ENCODE data around the gene LAD1.
A peak's percentile ranks its signal among the peaks of the same experiment; 100 is the strongest.

LAD1 gene

DNA sequence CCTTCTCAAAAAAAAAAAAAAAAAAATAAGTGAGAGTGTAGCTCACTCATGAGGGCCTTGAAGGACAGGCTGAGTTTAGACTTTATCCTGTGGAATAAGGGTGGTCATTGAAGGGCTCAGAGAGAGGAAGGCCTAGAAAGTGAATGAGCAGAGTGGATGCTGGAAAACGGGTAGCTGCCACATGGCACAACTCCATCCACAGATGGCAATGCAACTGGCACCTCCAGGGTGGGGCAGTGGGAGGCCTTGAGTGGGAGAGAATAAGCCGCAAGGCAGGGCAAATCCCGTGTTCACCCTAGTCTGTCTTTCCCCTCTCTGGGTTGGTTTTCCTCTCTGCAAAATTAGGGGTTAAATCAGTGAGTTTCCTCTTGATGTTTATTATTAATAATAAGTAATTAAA is 19.3 kb upstream of the LAD1 start:
- no peak for DNase-seq

GRCh38 chr1:201414051-201414738 is 15.1 kb upstream of the LAD1 start:
- no peak for DNase-seq

DNA sequence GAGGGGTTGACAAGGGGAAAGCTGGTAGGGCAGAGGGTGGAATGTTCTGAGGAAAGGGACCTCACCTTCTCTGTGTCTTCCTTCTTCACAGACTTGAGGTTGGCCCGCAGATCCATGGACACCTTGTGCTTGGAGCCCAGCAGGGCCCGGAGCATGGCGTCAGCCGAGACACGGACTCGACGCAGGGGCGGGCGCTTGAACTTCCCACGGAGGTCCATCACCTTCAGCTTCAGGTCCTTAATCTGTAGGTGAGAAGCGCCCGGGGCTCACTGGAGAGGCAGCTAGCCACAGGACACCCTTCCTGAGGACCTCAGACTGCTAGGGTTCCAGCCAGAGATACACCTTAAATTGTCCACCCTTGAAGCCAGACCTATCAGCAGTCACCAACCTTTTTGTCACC is 12.2 kb upstream of the LAD1 start:
- no peak for DNase-seq

DNA sequence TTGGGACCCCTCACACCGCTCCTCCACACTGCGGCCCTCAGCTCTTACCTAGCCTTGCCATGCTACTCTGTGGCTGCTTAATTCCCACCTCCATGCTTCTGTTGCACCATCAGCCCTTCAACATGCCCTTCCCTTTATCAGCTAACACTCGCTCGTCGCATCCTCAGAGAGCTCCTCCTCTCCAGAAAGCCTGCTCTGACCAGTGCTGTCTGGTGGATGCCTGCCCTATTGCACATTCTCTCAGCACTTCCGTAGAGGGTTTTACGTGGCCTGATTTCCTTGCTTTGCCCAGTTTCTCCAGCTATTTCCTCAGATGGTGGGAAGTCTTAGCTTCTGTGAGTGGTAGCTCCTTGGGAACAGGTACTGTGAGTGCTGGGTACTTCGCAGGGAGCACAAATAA is 10.3 kb upstream of the LAD1 start:
- no peak for DNase-seq

GRCh38 chr1:201408834-201409200 is 9.7 kb upstream of the LAD1 start:
- no peak for DNase-seq

- peak; percentile 57 to 95 for DNase-seq
Measured at GRCh38 chr1:201408176-201408833, 9.2 kb upstream of the LAD1 start.

DNA sequence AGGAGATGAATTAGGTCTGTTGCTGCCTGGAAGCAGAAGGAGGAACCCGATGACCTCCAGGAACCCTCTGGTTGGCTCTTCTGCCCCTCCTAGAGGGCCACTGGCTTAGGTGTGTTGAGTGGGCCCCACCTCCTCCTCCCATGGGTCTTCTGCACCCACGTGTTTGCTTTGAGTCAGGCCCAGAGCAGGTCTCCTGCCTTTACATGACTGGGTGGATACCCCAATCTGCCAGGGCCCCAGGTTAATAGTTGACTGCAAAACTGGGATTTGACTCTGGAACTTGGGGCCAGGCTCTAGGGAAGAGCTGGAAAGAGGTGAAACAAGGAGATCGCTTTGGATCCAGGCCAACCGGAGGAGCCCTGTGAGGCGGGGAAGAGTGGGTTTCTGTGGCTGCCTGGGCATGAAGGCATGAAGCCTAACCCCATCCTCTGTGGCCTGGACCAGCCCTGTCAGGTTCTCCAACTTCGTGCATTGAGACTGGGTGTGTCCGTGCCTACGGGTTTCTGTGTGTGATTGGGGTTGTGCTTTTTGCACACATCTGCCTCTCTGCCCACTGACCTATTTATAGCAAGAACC is 7.8 kb upstream of the LAD1 start:
- no peak for DNase-seq

- DNase-seq = no peak
Measured at GRCh38 chr1:201405484-201405831, 6.3 kb upstream of the LAD1 start.

DNA sequence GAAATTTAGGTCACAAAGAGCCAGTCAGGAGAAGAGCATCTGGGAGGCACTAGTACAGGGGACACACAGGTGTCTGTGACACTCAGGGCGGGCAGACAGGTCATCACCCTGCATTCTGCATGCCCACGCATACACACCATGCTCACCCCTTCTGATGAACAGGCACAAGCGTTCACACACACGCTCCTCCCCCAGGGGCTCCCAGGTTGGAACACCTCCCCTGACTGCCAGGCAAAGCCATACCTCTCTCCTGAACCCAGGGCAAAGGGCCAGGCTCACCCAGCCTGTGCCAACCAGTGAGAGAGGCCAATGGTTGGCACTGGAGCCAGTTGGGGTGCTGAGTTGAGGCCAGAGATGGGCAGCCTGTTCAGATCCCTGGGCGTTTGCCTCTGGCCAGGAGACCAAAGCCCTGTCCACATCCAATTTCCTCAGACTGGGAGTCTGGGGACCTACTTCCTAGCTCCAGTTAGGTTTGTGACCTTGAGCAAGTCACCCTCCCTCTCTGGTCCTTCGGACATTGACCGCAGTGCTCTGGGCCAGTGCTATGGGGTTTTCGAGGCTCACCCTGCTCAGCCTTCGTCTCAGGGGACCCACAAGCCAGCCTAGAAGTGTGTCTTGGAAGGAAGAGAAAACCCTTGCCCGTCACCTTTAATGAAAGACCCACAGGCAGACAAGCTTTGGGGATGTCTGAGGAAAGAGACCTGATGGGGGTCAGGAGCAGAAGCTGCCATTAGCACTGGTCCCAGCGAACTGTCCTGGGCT is 5.8 kb upstream of the LAD1 start:
- no peak for DNase-seq

DNA sequence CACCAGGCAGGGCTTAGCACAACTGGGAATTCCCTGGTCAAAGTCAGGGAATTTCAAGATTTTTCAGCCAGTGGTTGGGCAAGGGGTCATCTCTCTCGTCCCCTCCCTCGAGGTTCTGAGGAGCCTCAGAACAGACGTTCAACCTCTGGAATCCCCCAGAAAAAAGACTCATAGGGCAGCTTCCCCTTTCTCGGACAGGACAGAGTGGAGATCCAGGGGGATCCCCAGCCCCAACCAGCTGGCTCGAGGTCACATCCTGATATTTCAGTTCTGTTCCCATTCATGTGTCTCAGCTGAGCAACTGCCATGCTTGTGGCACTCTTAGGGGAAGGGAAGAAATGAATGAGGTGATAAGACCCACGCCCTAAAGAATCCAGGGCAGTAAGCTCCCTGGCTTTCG is 4.9 kb upstream of the LAD1 start:
- peak; percentile 89 to 98 for DNase-seq

DNA sequence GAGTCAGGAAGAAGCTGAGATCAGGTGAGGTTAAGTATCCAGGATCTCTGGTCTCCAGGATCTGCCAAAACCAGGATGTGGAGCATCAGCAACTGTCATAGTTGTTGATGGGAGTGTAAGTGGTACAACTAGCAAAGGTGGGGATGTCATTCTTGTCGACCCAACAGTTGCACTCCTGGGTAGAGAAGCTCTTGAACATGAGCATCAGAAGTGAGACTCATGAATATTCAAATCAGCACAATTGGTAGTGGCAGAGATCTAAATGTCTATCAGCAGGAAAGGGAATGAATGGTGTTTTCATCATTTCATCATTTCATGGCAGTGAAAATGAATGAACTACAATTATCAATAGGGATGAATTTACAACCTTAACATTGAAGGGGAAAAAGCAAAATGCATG is 4.2 kb upstream of the LAD1 start:
- DNase-seq = no peak

DNA sequence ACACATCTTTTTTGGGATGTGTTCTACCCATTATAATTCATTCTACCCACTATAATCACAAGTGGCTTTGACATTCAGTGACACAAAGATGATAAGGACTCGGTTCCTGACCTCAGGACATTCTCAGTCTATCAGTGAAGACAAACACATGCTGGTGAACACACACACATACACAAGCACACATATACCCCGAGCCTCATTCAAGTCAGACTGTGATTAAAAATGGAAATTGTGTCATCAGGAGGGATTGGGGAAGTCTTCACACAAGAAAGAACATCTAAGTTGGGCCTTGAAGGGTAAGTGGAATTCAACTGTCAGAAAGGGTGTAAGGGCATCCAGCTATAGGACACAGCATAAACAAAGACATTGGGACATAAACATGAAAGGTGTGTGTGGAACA is 2.6 kb upstream of the LAD1 start:
- peak in 1 of 2 donors; percentile 35 for DNase-seq

DNA sequence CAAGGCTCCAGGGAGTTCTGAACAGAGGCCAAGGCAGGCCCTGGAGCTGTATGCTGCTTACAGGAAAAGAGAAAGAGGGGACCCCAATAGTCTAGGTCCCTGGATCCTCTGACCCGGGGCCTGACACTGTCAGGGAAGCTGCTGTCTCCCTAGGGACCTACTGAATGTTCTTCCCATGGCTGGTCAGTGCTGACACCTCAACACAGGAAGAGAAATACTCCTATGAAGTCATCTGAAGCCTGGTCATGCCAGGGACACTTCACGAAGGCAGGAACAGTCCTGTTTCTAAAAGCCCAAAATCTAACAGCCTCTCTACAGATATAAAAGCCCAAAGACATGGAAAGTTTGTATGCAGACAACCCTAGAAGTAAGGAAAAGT is 1.7 kb upstream of the LAD1 start:
- DNase-seq = no peak

GRCh38 chr1:201400212-201400851 is 1.2 kb upstream of the LAD1 start:
- DNase-seq = no peak

DNA sequence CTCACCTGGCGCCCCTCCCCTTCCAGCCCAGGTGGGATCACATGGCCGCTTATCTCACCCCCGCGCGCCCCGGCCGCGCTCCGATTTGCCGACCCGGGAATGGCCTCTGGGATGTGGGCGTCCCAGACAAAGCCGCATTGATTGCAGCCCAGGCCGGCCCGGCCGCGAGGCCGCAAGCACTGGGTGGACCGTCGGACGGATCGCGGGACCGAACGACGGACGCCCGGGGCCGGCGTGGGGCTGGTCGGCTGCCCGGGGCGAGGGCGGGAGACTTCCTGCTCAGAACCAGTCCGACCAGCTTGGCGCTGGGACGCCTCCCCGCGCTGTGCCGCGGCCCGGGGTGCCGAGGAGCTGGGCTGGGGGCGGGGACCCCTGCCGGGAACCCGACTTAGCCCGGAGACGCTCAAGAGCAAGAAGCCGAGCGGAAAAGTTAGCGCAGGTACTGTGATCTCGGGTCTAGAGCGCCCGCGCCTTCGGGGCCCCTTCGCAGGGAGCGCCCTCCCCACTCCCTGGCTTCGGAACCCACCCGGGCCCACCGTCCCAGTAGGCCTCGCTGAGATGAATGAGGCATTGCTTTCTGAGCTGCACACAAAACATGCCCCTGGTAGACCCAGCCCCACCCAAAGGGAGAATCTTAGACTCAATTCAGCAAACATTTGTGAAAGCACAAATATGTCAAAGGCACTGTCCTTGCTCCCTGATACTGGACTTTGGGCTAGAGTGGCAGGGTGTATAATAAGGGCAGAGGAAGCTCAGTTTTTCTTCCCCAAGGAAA is 415 bp upstream of the LAD1 start:
- DNase-seq = no peak

DNA sequence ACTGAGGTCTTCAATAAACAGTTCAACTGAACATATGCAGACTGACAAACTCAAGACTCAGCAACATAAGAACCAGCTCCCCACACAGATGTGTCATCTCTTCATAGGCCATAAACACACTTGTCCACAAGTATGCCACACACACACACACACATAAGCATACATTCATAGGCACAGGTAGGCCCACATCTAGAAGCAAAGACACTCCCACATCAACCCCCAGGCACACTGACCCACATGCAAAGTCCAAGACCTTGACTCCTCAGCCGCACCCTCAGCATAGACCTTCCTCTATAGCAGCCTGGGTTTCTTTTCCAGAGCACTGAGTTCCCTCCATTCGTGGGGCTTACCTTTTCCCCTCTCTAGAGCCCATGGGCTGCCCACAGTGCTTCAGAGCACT is 1.4 kb downstream of the LAD1 start:
- DNase-seq = no peak

GRCh38 chr1:201396861-201397464 is 2.2 kb downstream of the LAD1 start:
- no peak for DNase-seq

DNA sequence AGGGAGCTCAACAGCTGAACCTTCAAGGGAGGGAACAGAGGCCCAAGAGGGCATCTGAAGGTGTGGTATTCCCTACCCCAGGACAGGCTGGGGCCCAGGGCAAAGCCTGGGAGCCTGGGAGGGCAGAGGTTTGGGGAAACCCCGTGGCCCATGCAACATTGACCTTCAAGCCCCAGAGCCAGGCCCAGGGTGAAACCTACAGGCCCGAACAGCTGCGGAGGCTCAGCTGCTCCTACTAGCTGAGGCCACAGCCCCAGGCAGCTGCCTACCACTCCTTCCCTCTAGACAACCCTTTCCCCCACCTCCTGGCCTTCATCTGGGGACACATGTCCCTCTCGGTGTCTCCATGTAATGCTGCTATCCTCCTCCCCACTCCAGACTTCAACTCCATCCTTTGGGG is 3.2 kb downstream of the LAD1 start:
- no peak for DNase-seq

GRCh38 chr1:201394591-201394990 is 4.5 kb downstream of the LAD1 start:
- DNase-seq = no peak

DNA sequence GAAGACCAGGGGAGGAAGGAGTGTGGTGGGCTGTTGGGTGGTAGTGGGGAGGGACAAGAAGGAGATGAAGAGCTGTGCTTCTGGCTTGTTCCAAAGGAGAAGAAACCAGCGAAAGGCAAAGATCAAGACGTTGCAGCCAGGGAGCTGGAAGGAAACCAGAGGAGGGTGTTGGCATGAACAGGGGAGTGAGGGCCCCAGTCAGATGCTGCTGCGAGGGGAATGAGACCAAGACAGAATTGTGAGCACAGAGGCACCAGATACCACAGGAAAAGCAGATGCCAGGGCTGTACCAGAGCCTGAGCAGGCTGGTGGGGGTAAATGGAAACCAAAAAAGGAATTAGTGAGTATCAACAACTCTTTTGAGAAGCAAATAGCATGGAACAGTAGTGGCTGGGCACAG is 6.0 kb downstream of the LAD1 start:
- DNase-seq = no peak

DNA sequence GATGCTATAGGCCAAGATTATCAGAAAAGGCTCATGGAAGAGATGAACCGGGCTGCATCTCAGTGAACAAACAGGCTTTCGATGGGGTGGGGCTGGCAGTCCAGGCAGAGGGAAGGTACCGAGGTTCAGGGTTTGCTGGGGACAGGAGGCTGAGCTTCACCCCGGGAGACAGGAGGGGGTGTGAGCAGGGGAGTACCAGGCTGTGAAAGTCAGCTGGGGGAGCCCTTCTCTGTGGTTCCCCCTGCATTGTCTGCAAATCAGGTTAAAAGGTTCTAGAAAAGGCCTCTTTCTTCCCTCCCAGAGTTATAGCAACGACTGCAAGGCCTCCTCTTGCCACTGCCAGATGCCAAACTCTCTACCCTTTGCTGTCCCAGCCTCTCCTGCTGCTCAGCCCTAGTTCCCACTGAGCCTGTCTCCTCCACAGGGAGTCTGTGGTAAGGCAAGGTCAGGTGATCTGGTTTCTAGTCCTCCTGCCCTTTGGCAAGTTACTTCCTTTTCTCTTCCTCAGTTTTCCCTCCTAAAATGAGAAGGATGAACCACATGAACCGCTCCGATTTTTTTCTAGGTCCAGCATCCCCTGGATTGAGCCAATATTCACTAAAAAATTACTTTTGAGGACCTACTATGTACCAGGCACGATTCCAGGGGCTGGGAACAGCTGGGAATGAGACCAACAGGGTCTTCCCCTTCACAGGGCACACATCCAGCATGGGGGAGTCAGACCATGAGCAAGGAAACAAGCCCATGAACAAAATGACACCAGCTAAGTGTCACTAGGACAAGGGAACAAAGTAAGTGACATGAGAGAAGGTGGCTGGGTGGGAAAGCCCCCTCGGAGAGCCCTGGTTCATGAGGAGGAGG is 7.2 kb downstream of the LAD1 start:
- DNase-seq = no peak

Data from inflammatory macrophage treated with lipopolysaccharide for 1 hour (primary cell).